ENCODE results near the gene ETS1. TPM values are rescaled to one million over a fixed set of nuclear protein-coding genes. Genes with fewer than 3 reads are reported as not detected.

ETS1 gene
- polyA plus RNA-seq, 2 of the 4 experiments (the other 2 are of a cell fraction), result 14.5 to 18.8 TPM

- Histone ChIP-seq H3K4me2 (0 out of 3 replicates have a peak overlapping the region, but pooled peaks have one; percentile 85), H3K4me1 (peaks cover 90% of the 10 kb centered on the region), H3K4me3 (no peak overlapping the region), H3K9me3 (no peaks in the 10 kb centered on the region), H3K27ac (peak overlapping the region; percentile 80 to 97; a peak in 4 of 6 replicates)
- ChIA-PET POLR2A (no interaction called here), CTCF (no interaction called here)
- ATAC-seq (no peak), FAIRE-seq (no peak), DNase-seq (ENCODE audit: low read depth in 1 of 2, low spot score in 1 of 2) (no peak)
- TF ChIP-seq, protein P1, sequence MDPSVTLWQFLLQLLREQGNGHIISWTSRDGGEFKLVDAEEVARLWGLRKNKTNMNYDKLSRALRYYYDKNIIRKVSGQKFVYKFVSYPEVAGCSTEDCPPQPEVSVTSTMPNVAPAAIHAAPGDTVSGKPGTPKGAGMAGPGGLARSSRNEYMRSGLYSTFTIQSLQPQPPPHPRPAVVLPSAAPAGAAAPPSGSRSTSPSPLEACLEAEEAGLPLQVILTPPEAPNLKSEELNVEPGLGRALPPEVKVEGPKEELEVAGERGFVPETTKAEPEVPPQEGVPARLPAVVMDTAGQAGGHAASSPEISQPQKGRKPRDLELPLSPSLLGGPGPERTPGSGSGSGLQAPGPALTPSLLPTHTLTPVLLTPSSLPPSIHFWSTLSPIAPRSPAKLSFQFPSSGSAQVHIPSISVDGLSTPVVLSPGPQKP (IDR thresholded peaks at IDR 0.05; ENCODE audit: low read depth, low read length), result no peak
- TF ChIP-seq E2F6 (IDR thresholded peaks at IDR 0.05; ENCODE audit: borderline replicate concordance, low read depth) (no peak), GATA3 (IDR thresholded peaks at IDR 0.05; ENCODE audit: borderline replicate concordance) (no peak), ZFP36 (IDR thresholded peaks at IDR 0.05; ENCODE audit: borderline replicate concordance, partially characterized antibody) (no peak), MAFK (IDR thresholded peaks at IDR 0.05; ENCODE audit: partially characterized antibody) (no peak), ZNF302 (CRISPR knock-in tag; IDR thresholded peaks at IDR 0.05) (no peak), CBX2 (IDR thresholded peaks at IDR 0.05; ENCODE audit: borderline replicate concordance, low read depth) (no peak)
- 96% methylated on average over 4 of the region's 4 CpGs for WGBS (ENCODE audit: missing lambda C conversion rate)
Observed at GRCh38 chr11:128501008-128501407, 86.3 kb downstream of the ETS1 start.

- 76% methylated on average over 5 of the region's 5 CpGs for WGBS (ENCODE audit: missing lambda C conversion rate)
- H3K4me2 ChIP-seq, result peak overlapping the region; percentile 85; the same call in 2 of the 3 replicates
- peak overlapping the region; percentile 80 to 97; a peak in 4 of 6 replicates for H3K27ac ChIP-seq
- peaks cover 91% of the 10 kb centered on the region for H3K4me1 ChIP-seq
- no peak overlapping the region for H3K4me3 ChIP-seq
- ATAC-seq (no peak), FAIRE-seq (no peak), DNase-seq (ENCODE audit: low read depth in 1 of 2, low spot score in 1 of 2) (no peak)
- TF ChIP-seq KDM1A (IDR thresholded peaks at IDR 0.05; ENCODE audit: low read depth), result no peak
- no peak for TF ChIP-seq EHMT2 (IDR thresholded peaks at IDR 0.05; ENCODE audit: low read depth)
- no peak for TF ChIP-seq RCOR1 (IDR thresholded peaks at IDR 0.05; ENCODE audit: low read depth, low read length)
- TF ChIP-seq, protein P1 (IDR thresholded peaks at IDR 0.05; ENCODE audit: low read depth, low read length), result no peak
- TF ChIP-seq ZNF302 (CRISPR knock-in tag; IDR thresholded peaks at IDR 0.05), result no peak
- TF ChIP-seq CBX8 (IDR thresholded peaks at IDR 0.05), result no peak
- no peak for TF ChIP-seq MAFK (IDR thresholded peaks at IDR 0.05; ENCODE audit: partially characterized antibody)
- no peak for TF ChIP-seq CHD4 (IDR thresholded peaks at IDR 0.05; ENCODE audit: borderline replicate concordance)
- no peak for TF ChIP-seq CHD2 (IDR thresholded peaks at IDR 0.05; ENCODE audit: low read length, partially characterized antibody)
- no peak for TF ChIP-seq HOXB5 (CRISPR knock-in tag; IDR thresholded peaks at IDR 0.05)
- TF ChIP-seq POLR2A (IDR thresholded peaks at IDR 0.05; ENCODE audit: low read length), result no peak
- no peak for TF ChIP-seq RAD21 (conservative IDR thresholded peaks at IDR 0.05 in 1 of 2, IDR thresholded peaks at IDR 0.05 in 1 of 2)
- TF ChIP-seq CTCF (IDR thresholded peaks at IDR 0.05), result no peak
- no peak for TF ChIP-seq SREBF2 (IDR thresholded peaks at IDR 0.05)
- POLR2A ChIA-PET, result no interaction called here
- CTCF ChIA-PET, result interaction anchor here (0.6 kb wide), 1 partner anchor 130 kb away, joined by 3 read pairs; no protein-coding TSS in a partner anchor
- no peaks in the 10 kb centered on the region for H3K9me3 ChIP-seq
Observed at GRCh38 chr11:128500493-128500892, 86.9 kb downstream of the ETS1 start.

Data from A549 (cell line).